Glomerular visceral epithelial cell (primary cell): ENCODE data around the gene CWF19L2.
A peak's percentile ranks its signal among the peaks of the same experiment; 100 is the strongest.
"Not testable (repeated sequence)": the region's sequence is repeated elsewhere in the genome, so short reads cannot be mapped to it uniquely, and the experiment has no call there.

Source experiments
- DNase-seq: peaks from one replicate; pipeline ENCODE4 v3.0.0-alpha.2; 2016; ENCODE audit errors: extremely low spot score

CWF19L2 gene

DNA sequence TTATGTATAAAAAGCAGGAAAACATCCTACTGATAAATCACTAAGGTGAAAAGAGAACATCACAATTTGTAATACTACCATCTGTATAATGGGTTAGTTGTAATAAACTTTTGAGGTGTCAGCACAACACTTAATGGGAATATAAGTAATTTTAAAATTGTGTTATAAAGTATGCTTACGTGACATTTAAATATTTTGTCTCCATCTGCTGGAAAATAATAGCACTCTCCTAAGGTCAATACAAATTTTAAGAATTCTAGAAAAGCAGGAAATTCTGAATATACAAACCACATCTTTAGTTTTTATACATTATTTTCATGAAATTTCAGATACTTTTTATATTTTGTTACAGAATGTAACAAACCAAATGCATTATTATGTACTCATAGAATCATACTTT is 19.5 kb downstream of the CWF19L2 start:
- no peak for DNase-seq

DNA sequence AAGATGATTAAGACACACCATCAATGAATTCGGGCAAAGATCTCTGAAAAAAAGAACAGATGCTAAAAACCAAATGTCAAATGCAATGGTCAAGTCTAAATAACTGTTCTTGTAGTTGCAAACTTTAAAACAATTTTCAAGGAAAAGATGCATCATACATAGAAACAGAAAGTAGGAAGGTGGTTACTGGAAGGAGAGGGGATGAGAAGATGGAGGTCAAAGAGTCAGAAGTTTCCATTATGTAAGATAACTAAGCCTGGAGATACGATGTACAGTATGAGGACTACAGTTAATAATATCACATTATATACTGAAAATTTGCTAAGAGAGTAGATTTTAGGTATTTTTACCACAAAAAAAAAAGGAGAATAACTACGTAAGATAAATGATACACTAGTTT is 27.1 kb downstream of the CWF19L2 start:
- DNase-seq: no peak

DNA sequence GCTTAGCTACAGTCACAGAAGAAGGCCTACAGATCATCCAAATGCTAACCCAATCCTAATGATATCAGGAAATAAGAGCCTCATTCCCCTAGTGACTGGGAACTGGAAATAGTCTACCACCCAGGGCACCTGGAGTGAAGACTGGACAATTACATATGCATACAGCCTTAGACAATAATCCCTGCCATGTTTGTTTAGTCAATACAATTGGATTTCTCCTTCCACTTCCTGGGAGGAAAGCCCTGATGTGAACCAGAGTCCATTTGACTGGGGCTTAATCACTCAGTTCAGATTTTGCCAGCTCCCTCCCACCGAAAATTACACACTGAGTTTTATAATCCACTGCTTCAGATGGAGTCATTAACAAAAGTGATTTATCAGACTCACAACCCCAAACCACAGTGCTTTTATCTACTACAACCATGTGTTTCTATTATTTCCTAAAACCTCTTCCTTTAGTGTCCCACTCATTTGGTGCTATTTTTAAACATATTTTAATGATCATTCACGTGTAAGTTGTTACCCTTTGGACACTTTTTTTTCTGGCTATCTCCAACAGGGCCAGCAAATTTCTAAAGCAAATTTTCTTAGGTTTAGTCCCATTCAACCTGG is 29.9 kb downstream of the CWF19L2 start:
- DNase-seq: no peak

DNA sequence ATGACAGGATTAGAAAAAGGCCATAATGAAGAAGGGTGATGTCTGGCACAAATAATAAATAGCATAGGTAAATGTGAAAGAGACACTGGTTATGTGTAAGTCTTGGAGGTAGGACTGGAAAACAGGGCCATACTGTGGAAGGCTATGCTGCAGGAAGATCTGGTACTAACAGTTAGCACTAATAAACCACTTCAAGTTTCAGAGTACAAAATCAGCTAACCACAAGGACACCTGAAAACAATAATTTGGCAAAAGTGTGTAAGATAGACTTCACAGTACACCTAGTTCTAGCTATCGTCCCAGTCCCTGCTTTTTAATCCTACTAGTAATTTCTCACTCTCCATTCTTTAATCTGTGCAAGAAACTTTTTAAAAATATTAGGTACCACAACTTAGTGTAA is 44.3 kb downstream of the CWF19L2 start:
- no peak for DNase-seq

DNA sequence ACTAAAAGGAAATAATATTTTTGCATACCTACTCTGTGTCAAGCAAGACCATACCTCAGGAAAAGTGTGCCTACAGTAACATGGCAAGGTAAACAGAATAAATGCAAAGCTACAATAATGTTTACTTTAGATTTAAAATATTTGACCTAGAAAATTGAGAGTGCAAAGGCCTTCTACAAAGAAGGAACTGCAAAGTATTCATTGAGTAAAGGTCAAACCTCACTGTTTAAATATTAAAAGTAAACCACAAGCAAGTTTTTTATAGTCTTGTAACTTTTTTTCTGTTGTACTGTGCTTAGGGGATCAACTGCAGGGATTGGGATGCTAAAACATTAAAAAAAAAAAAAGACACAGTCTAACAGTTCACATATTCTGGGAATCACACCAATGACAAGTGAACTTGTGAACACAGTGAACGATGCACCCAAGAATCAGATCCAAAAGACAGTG is 48.8 kb downstream of the CWF19L2 start:
- DNase-seq: no peak

DNA sequence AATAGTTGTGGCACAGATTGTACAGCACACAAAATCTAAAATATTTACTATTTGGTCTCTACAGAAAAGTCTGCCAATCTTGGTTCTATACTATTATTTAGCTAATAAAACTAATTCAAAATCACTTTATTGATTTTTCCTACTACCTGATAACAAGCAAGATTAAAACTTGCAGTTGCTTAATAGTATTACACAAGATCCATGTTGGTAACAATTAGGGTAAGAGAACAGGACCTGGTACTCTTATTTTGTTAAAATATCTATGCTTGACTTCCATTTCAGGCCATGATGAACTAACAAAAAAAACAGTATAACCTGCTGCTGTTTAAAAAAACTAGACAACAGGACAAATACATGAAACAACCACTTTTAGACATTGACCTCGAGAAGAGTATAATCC is 52.4 kb downstream of the CWF19L2 start:
- DNase-seq: no peak

DNA sequence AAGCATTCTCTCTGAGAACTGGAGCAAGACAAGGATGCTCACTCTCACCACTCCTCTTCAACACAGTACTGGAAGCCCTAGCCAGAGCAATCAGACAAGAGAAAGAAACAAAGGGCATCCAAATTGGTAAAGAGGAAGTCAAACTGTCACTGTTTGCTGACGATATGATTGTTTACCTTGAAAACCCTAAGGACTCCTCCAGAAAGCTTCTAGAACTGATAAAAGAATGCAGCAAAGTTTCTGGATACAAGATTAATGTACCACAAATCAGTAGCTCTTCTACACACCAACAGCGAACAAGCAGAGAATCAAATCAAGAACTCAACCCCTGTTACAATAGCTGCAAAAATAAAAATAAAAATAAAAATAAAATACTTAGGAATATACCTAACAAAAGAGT is 56.5 kb downstream of the CWF19L2 start:
- DNase-seq: not testable (repeated sequence)

DNA sequence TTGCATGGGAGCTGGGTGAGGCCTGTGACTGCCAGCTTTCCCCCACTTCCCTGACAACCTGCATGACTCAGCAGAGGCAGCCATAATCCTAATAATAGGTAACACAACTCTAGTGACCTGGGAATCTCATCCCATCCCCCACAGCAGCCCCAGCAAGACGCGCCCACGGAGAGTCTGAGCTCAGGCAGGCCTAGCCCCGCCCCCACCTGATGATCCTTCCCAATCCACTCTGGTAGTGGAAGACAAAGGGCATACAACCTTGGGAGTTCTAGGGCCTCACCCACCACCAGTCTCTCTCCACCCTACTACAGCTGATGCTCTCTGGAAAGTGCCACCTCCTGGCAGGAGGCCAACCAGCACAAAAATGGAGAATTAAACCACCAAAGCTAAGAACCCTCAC is 60.3 kb downstream of the CWF19L2 start:
- peak; percentile 1 for DNase-seq

DNA sequence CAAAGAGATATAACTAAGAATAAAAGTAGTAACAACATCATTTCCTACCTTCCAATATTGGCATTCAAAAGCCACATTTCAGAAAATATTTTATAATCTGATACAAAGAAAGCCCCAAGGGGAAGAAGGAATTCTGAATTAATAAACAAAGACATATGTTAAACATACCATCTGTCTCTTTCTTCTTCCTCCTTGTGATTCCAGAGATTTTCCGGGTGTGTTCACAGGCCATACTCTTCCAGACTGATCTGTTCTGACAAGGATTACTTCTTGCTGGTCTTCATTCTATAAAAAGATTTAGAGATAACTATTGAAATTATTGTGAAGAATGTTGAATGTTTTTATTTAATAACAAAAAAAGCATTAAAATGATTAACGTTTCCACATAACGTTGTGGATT is 65.0 kb downstream of the CWF19L2 start:
- no peak for DNase-seq

DNA sequence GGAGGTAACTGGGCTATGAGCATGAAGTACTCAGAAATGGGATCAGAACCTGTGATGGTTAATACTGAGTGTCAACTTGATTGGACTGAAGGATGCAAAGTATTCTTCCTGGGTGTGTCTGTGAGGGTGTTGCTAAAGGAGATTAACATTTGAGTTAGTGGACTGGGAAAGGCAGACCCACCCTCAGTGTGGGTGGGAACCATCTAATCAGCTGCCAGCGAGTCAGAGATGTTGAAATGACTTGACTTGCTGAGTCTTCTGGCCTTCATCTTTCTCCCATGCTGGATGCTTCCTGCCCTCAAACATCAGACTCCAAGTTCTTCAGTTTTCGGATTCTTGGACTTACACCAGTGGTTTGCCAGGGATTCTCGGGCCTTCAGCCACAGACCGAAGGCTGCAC is 66.9 kb downstream of the CWF19L2 start:
- not testable (repeated sequence) for DNase-seq

DNA sequence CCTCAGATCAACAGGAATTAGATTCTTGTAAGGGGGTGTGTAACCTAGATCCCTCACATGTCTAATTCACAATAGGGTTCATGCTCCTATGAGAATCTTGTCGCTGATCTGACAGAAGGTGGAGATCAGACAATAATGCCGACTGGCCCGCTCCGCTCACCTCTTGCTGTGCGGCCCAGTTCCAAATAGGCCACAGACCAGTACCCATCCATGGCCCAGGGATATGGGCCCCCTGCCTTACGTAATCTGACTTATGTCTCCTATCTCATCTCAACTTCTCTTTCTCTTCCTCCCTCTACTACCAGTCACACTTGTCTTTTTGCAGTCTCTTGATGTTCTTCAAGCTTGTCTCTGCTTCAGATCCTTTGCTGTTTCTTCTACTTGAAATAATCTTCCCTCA is 70.0 kb downstream of the CWF19L2 start:
- DNase-seq: no peak

DNA sequence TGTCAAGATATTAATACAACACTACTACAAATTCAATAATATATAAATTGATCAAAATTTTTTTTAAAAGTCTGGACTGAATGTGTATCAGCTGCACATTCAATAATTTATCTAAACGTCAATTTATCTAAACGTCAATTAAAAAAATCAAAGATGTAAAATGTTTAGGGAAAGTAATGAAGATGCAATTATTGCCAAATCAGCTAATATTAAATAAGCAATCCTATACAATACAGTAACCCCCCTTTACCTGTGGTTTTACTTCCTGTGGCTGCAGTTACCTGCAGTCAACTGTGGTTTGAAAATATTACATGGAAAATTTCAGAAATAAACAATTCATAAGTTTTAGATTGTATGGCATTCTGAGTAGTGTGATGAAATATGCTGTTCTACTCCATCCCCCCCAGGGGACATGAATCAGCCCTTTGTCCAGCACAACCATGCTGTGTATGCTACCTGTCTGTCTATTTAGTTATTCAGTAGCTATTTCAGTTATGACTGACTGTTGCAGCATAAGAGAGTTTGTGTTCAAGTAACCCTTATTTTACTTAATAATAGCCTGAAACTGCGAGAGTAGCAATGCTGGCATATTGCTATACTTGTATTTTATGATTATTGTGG is 72.2 kb downstream of the CWF19L2 start:
- DNase-seq: no peak

DNA sequence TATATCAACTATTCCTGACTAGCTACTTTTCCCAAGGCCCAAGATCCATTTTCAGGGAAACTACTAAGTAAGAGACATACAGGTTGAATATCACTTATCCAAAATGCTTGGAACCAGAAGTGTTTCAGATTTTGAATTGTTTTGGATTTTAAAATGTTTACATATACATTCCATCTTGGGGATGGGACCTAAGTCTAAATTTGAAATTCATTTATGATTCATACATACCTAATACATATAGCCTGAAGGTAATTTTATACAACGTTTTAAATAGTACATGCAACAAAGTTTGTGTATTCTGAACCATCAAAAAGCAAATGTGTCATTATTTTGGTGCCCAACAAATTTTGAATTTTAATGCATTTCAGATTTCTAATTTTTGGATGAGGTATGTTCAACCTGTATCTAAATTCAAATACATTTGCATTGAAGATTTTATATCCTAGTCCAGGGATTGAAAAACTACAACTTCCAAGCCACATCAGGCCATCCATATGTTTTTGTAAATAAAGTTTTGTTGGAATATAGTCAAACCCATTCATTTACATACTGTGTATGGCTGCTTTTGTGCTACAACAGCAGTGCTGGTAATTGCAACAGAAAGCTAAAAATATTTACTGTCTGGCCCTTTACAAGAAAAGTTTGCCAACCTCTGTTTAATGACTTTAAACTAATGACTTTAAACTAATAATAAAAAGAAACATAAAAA is 73.3 kb downstream of the CWF19L2 start:
- DNase-seq: no peak

DNA sequence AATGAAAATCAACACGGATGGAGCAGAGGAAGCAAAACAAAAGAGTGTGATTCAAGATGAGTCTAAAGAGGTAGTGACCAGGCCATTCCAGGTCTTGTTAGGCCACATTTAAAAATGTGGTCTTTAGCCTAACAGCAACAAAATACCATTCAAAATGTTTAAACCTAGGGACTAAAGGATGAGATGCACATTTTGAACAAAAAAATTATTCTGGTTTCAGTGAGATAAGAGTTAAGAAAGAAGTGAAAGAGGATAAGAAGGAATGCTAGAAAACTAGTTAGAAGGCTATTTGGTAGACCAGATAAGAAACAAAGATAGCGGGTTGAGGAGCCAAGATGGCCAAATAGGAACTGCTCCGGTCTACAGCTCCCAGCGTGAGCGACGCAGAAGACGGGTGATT is 85.2 kb downstream of the CWF19L2 start:
- no peak for DNase-seq

DNA sequence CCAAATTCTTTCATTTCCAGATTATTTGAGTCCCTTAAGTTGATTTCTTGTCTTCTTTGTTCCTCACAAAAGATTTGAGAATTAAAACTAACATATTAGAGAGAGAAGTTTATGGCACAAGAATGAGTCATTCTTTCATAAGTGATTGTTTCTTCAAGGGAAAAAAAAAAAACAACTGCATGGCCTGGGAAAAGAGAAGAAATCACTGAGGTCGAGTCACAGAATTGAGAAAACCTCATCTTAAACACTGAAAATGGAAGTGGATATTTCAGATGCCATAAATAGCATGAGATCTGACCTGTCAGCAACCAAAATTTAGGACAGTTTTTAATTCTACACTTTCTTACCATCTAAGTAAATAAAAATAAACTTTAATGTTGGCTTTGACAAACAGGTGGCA is 87.2 kb downstream of the CWF19L2 start:
- DNase-seq: no peak

DNA sequence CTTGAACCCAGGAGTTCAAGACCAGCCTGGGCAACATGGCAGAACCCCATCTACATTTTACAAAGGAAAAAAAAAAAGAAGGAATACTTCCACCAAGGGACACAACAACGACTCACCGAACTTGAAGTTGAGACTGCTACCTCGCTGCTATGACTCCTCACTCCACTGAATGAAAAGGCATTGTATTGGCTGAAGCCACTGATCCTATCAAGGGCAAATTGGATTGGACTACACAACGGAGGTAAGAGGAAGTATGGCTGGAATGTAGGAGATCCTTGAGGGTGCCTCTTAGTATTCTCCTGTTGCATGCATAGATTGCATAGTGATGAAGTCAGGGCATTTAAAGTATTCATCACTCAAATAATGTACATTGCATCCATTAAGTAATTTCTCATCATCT is 97.9 kb downstream of the CWF19L2 start:
- DNase-seq: no peak

DNA sequence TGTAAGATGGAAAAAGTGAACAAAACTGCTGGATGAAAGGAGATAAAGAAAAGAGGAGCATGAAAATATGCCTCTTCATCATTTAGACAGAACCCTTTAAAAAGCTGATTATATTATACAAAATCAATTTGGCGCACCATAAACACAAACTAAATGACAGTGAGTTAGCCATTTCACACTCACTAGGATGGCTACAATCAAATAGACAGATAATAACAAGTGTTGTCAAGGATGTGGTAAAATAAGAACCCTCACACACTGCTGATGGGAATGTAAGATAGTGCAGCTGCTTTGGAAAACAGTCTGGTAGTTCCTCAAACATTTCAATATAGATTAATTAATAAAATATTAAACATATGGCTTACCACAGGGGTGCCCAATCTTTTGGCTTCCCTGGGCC is 99.7 kb downstream of the CWF19L2 start:
- DNase-seq: no peak

DNA sequence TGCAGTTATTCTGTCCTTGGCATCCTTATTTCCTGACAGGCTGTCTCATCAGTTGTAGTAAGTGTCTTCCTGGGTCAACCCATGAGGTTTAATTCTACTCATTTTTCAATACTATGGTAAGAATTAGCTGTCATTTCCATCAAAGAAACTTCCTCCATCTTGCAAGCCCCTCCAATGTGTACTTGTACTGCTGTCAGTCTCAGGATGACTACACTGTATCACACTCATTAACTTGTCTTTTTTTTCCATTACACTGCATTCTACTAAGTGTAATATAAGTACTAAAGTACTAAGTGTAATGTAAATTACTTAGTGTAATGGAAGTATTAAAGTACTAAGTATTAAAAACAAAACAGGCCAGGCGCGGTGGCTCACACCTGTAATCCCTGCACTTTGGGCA is 102.8 kb downstream of the CWF19L2 start:
- DNase-seq: no peak

DNA sequence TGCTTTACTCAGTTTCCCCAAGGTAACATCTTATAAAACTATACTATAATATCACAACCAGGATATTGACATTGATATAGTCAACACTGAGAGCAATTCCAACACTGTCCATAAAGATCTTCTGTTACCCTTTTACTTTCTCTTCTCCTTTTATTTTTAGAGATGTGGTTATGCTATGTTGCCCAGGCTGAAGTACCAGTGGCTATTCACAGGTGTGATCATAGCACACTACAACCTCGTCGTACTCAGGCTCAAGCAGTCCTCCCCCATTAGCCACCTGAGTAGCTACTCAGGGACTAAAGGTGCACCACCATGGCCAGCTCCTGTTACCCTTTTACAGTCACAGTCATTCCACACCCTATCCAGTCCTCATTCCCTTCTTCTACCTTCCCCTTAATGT is 119.7 kb downstream of the CWF19L2 start:
- DNase-seq: no peak

DNA sequence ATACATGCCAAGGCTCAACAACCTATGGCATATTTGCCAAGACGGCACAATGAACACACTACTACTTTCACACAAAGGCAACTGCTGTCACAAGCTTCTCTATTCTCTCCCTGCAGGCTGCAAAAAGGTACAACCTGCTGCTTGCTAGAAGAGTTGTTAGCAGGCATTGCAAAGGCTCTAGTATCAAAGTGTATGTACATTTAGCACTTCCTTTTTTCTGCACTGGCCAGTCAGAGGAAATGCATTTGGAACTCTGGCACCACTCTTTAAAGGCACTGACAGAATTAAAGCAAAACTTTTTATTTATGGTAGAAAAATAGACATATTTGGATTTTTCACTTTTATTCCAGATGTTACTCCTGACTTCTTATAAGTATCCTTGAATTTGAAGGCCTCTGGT is 125.9 kb downstream of the CWF19L2 start:
- no peak for DNase-seq

DNA sequence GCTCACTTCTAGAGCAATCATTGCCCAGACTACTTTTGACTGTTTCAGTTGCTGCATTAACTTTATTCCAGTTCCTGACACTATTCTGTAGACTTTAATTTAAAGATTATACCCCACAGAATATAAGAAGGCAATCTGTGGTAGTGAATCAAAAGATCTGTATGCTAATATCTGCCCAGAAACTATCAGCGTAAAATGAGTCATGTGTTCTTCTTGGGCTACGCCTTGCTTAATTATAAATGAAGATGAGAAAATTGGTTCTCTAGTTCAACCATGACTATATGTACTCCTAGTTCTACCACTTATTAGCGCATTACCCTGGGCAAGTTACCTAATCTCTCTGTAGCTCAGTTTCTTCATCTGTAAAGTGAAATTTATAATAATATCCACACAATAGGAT is 128.5 kb downstream of the CWF19L2 start:
- no peak for DNase-seq

DNA sequence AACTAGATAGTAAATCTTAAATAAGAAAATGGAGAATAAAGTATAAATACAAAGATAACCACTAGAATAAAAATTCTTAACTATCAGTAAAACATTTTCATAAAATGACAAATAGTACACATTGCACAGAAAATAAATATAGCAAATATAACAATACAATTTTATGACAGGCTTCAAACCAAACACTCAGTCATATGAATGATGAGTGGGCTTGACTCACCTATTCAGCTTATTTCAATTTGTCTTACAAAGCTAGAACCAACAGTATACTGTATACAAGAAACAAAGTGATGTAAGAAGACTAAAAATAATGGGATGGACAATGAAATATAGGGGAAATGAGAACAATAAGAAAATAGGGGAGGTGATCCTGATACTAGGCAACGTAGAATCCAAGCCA is 141.2 kb downstream of the CWF19L2 start:
- DNase-seq: no peak

DNA sequence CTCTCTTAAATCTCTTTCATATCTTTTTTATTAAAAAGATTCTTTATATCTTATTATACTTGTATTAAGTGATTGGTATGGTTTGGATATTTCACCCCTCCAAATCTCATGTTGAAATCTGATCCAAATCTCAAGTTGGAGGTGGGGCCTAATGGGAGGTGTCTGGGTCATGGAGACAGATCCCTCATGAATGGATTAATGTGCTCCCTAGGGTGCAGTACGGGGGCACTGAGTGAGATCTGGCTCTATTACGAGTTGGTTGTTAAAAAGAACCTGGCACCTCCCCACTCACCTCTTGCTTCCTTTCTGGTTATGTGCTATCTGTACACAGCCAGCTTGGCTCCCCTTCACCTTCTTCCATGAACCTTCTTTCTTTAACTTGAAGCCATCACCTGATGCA is 149.6 kb downstream of the CWF19L2 start:
- DNase-seq: no peak
